Stimulated activated CD8-positive, alpha-beta memory T cell treated with anti-CD3 and anti-CD28 coated beads, Interleukin-12 subunit alpha, Interleukin-12 subunit beta, amount 100 ng/mL, for 1 hour (primary cell): ENCODE measurements around the gene TKT.

Source experiments
- DNase-seq: peaks from one replicate; pipeline ENCODE4 v3.0.0-alpha.2; 2020; ENCODE audit warnings: low read depth

TKT gene

GRCh38 chr3:53239800-53240199, 16.0 kb downstream of the TKT start:
- DNase-seq = no peak

DNA sequence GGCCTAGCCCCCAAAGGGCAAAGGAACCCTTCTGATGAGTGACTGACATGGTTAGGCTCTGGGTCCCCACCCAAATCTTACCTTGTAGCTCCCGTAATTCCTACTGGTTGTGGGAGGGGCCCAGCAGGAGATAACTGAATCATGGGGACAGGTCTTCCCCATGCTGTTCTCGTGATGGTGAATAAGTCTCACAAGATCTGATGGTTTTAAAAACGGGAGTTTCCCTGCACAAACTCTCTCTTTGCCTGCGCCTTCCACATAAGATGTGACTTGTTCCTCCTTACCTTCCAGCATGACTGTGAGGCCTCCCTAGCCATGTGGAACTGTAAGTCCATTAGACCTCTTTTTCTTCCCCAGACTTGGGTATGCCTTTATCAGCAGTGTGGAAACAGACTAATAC, 16.9 kb downstream of the TKT start:
- DNase-seq = no peak

- DNase-seq = no peak
Observed at GRCh38 chr3:53238051-53238850, 17.6 kb downstream of the TKT start.

- no peak for DNase-seq
Observed at GRCh38 chr3:53236112-53236841, 19.5 kb downstream of the TKT start.

DNA sequence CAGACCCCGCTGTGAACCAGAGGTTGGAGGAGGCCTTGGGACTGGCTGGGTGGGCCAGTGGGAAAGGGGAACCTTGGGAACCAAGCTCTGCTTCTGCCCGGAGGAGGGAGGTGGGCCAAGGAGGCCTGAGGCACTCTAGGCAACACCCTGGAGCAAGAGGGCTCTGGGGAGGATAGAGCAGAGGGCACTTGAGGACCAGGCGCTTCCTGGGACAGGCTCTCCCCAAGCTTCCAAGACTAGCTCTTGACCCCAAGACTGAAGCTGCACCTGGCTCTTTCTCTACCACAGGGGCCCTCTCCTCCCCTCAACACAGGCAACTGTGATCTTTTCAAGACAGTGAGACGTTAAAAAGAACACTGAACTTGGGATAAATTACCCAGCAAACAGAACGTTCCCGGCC, 20.3 kb downstream of the TKT start:
- DNase-seq = no peak

DNA sequence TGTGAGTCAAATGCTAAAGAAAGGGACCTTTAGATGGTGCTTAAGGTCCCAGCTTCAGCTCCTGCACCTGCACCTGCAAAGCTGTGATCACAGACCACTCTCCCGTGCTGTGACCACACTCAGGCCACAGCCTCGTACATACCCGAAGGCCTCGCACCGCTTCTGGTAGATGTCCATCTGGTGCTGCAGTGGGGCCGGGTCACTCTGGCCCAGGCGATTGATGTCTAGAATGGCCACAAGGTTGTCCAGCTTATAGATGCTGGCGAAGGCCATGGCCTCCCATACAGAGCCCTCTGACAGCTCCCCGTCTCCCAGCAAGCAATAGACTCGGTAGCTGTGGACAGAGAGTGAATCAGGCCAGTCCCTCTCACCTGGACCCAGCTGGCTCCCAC, 21.0 kb downstream of the TKT start:
- no peak for DNase-seq

DNA sequence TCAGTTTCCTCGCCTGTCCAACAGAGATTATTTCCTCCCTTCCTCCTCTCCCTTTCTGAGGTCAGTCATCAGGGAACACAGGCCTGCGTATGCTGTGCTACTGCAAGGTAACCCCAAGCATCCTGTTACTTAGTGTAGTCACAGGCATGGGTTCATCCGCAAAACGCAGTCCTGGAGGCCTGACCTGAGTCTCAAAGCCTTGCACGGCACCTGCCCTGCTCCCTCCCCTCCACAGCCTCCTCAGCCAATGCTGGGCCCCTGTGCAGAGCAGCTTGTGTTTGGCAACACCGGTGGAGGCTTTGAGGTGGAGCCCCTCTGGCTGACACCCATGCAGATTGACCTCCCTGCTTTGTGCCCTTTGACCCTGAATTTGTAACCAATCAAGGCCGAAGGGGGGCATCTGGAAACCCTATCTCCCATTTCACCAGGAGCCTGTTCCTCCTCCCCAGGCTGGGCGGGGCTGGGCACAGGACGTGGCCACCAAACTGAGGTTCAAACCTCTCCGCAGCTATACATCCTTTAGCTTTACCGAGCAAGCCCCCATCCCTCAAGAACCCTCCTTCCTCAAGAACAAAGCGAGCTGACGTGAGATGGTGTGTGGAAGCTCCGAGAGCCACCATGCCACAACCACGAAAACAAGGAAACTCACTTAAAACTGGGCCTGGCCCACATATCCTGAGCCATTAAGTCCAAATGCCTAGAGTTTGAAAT, 21.5 kb downstream of the TKT start:
- DNase-seq = no peak

DNA sequence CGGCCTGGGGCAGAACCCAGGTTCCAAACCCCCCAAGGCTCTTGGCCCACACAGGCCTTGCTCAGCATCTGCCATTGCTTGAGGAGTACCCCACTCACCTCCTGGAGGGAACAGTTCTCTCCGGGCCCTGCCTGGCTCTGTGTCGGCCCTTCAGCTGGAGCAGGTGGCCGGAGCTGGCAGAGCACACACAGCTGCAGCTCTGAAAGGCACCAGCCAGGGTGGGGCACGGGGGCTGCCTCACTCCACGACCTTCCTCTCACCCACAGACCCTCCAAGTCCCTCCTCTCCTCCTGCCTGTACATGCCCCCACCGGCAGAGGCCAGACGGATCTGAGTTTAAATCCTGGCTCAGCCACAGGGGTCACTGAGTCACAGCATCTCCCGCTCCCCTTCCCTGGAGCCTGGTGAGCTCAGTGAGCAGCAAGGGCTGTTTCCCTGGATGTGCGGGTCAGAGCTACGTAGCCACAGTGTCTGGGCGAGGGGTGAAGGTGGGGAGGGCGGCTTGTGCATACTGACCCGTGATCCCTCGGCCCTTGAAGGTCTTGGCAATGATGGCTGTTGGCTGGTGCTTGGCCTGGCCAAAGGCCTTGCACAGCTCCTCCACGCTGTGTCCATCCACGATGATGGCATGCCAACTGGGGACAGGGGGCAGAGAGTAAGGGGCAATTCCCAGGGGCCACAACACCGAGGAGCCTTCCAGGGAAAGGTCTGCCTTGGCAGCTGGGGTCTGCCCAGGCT, 23.0 kb downstream of the TKT start:
- no peak for DNase-seq

DNA sequence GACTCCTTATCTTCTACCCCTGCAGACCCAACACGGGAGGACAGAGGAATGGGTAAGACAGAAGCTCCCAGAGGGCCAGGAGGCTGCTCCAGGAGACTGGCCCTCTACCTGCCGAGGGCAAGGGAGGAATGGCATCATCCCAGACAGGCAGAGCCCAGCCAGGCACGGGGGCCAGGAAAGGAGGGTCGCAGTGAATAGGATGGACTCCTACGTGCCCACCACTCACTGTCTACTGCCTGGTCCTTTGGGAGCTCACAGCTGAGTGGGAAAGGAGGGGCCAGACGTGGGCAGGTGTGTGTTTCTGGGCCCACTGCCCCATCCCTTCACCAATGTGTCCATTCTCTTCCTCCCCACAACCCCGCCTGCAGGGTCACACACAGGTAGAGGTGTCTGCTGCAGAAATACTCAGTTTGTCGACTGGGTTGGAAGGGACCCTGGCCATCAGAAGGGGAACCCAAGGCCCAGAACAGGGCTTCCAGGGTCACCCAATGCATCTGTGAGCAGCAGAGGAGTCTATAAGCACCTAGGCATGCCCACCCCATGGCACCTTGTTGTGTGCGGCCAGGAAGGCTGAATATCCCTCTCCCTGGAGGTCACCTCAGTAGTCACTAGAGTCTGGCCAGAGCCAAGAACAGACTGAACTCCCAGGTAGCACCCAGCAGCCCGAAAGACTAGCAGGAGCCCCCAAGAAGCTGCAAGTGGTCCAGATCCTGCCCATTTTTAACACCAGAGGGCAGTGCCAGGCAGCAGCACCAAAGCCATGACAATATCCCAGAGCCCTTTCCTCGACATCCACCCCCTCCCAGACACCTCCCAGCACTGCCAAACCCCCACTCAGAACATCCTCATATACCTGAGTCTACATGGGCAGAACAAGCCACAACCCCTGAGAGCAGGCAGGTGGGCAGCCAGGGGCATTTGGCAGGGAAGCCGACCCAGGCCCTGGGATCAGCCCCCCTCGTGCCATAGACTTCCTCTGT, 24.0 kb downstream of the TKT start:
- no peak for DNase-seq

GRCh38 chr3:53230789-53231188, 25.0 kb downstream of the TKT start:
- no peak for DNase-seq

- DNase-seq = no peak
Observed at GRCh38 chr3:53230041-53230621, 25.7 kb downstream of the TKT start.

DNA sequence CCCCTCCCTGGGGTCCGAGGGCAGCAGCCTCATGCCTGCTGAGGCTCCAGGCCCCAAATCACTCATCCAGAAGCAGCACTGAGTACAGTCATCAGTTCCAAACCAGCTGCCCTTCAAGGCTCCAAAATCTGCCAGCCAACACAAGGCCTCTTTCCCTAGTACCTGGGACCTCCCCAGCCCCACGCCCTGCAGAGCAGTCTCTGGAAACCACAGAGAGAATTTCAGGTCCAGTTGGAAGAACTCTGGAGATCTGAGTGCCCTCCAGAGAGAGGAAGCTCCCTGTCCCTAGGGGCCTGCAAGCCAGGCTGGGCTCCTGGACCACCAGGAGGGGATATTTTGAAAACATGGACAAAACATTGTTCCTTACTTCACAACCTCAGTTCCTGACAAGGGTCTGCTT, 26.2 kb downstream of the TKT start:
- no peak for DNase-seq

DNA sequence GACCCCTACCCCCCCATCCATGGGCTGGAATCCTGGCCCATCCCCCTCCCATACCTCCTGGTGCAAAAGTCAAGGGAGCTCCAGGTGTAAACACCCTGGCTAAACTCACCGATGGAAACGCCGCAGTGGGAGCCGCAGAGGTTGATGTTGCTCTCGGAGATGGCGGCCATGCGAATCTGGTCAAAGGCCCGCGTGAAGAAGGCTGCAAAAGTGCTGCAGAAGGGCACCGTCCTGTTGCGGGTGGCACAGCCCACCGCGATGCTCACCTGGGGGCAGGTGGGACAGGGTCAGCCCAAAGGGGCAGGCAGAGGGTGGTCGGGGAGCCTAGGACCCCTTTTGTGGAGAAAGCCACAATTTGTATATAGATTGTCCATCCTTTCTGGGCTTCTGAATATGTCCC, 26.7 kb downstream of the TKT start:
- DNase-seq = no peak

DNA sequence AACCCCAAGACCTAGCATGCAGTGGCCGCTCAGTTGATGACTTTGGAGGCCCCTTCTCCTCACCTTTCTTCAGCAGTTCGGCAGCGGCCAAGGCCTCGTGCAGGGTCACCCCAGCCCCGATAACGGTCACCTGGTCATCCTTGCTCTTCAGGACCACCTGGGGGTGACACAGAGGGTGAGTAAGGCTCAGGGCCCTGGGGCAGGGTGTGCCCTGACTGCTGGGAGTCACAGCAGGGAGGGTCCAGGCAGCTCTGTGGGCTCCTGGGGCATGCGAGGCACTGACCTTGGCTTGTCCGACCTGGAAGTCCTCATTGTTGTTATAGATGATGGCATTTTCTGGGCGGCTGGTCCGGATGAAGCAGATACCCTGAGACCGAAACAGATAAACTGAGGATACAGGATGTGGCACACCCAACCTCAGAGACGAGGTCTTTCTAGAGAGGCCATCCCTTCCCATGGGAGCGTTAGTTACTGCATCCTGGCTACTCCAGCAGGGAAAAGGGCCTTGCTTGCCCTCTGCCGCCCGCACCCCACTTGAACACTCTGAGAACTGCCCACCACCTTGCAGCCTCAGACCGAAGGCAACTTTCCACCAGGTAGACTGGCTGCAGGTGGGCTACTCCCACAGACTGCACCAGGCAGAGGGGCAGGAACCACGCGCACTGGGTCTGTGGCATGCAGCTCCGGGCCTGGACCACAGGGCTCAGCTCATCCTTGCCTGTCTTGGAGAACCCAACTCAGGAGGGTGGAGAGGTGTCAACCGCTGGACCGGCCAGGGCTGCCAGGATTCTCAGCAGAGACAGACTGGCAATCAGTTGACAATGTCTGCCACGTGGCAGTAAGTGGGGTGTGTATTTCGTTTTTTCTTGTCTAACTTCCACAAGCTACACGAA, 27.6 kb downstream of the TKT start:
- DNase-seq = no peak

DNA sequence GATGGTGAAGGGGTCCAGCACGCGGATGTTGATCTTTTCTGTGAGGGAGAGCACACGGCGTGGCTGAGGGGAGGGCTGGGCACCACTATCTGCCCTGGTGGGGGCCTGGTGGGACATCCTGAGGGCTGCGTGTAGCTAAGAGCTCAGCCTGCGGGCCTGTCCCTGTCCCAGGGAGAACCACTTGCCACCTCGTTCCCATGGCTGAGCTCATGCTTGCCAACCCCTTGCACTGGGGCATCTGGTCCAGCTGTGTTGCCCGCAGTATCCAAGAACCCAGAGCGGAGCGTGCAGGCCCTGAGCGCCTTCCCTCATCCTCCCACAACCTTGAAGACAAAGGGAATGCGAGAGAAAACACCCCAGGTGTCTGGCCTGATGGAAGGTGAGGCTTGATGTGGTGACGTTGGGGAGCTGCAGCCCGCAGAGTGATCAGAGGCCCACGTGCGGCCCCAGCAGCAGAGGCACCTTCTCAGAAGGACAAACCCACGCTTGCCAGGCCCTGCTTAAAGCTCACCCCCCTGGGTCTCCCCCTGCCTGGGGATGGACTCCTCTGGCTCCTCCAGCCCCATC, 28.9 kb downstream of the TKT start:
- DNase-seq = no peak

DNA sequence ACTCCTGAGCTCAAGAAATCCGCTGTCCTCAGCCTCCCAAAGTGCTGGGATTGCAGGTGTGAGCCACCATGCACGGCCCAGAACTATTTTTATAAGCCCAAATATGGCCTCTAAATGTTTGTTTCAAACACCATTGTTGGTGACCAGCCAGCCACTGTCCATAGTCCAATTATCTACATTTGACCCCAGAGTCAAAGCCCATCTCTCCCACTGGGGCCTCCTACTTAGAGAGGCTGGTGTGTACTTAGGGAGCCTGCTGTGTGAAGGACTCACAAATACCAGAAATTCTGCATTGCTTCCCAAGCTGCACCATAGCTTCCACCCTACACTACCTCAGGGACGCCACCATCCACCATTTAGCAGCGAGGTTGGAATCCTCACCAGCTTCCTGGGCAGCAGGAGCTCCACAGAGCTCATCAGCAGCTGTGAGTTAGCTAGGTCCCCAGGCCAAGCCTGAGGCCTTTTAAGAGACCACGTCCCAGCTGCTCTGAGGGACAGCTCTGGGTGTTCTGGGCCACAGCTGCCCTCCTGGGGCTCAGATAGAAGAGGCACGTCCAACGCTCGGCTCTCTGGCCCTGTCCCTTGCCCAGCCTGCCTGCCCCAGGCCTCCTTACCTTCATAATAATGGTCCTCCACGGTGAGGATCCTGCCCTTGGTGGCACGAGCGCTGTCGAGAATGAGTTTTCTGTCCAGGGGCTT, 29.5 kb downstream of the TKT start:
- no peak for DNase-seq

DNA sequence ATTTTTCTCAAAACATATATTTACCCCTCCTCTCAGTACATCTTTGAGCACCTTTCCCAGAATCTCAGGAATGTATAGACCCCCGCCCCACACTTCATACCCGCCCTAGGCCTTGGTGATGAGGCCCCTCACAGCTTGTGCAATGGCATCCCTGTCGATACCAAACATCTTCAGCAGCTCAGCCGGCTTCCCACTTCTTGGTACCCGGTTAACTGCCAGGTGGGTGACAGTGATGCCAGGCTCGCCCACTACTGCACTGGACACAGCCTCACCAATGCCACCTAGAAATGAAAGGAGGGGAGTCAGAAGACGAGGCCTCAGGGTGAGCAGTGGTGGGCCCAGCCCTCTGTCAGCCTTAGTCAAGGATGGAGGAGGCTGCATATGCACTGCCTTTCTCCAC, 30.2 kb downstream of the TKT start:
- no peak for DNase-seq

DNA sequence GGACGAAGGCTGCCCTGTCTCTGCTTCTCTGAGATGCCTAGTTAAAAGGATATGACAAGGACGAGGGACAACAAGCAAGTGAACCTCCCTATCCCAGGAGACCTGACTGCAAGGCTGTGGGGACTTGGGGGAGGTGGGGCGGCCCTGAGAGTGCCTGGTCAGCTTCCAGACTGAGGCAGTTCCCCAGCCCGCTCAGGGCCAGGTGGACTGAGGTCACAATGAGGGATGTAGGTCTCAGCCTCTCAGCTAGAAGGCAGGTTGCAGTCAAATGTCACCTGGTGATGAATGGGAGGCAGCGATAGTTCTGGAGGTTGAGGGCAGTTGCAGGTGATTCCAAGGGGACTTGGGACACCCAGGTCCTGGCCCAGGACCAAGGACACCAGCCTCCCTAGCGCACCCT, 30.6 kb downstream of the TKT start:
- no peak for DNase-seq

DNA sequence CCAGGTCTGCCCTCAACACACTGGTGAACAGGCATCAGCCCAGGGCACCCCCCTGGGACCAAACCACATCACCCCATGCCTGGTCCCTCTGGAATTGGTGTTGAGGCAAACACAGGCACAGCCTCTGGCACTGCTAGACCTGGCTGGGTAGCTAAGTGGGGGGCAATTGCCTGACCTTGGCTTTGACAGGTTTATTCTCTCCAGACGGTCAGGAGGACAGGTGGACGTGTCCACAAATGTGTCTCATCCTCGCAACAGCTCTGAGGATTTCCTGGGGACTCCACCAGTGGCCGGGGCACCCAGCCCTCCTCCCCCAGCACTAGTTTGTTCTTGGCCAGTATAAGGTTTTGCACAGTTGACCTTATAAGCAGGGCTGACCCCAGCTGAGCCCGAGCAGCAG, 31.3 kb downstream of the TKT start:
- DNase-seq = no peak
